Trophoblast cell (in vitro differentiated cells and primary cell): ENCODE data around the gene OR5D16.

Experiments
- DNase-seq, 2 donors: peaks; one replicate each; pipeline ENCODE4 v3.0.0-alpha.2; 2016
- H2AFZ ChIP-seq: 2 replicates; pipeline ENCODE4 v1.6.1; 2013; ENCODE audit warnings: low read length, moderate library complexity, mild to moderate bottlenecking; ENCODE audit not compliant: insufficient read depth, poor library complexity
- H2AK5ac ChIP-seq: 2 replicates; pipeline ENCODE4 v1.6.1; 2013; ENCODE audit warnings: mild to moderate bottlenecking, low read length
- H2BK120ac ChIP-seq: 2 replicates; pipeline ENCODE4 v1.6.1; 2013; ENCODE audit warnings: low read length, mild to moderate bottlenecking, moderate library complexity; ENCODE audit not compliant: insufficient read depth, poor library complexity
- H2BK12ac ChIP-seq: 2 replicates; pipeline ENCODE4 v1.6.1; 2013; ENCODE audit warnings: mild to moderate bottlenecking, low read length, moderate library complexity
- H2BK5ac ChIP-seq: 2 replicates; pipeline ENCODE4 v1.6.1; 2013; ENCODE audit warnings: low read length, low read depth, moderate library complexity, mild to moderate bottlenecking; ENCODE audit not compliant: poor library complexity
- H3K14ac ChIP-seq: 2 replicates; pipeline ENCODE4 v1.6.1; 2013; ENCODE audit warnings: mild to moderate bottlenecking, low read length
- H3K18ac ChIP-seq: 2 replicates; pipeline ENCODE4 v1.6.1; 2013; ENCODE audit warnings: mild to moderate bottlenecking, low read length
- H3K23ac ChIP-seq: 2 replicates; pipeline ENCODE4 v1.6.1; 2013; ENCODE audit warnings: low read length
- H3K27ac ChIP-seq: 2 replicates; pipeline ENCODE4 v1.5.1; 2013; ENCODE audit warnings: low read depth, mild to moderate bottlenecking, inconsistent platforms, low read length, moderate library complexity
- H3K27me3 ChIP-seq: 2 replicates; pipeline ENCODE4 v1.6.1; 2013; ENCODE audit warnings: inconsistent platforms, mild to moderate bottlenecking, low read length, moderate library complexity; ENCODE audit not compliant: insufficient read depth
- H3K36me3 ChIP-seq, 2 experiments: 1 replicate in 1 of 2; 2 replicates in 1 of 2; pipeline ENCODE4 v1.6.1; 2013; ENCODE audit warnings: low read length in 2 of 2, mild to moderate bottlenecking in 2 of 2, moderate library complexity in 1 of 2; ENCODE audit not compliant: insufficient read depth in 2 of 2, control insufficient read depth in 1 of 2
- H3K4ac ChIP-seq: 2 replicates; pipeline ENCODE4 v1.6.1; 2013; ENCODE audit warnings: low read depth, mild to moderate bottlenecking, low read length, moderate library complexity
- H3K4me1 ChIP-seq, 2 experiments: 1 replicate in 1 of 2; 2 replicates in 1 of 2; pipeline ENCODE4 v1.6.1; 2013; ENCODE audit warnings: low read length in 2 of 2, mild to moderate bottlenecking in 2 of 2, moderate library complexity in 1 of 2; ENCODE audit not compliant: insufficient read depth in 2 of 2, control insufficient read depth in 1 of 2
- H3K4me2 ChIP-seq: 2 replicates; pipeline ENCODE4 v1.6.1; 2013; ENCODE audit warnings: inconsistent platforms, mild to moderate bottlenecking, low read length, moderate library complexity
- H3K4me3 ChIP-seq: 2 replicates; pipeline ENCODE4 v1.5.1; 2013; ENCODE audit warnings: mild to moderate bottlenecking, low read depth, low read length, inconsistent platforms
- H3K79me1 ChIP-seq: one replicate; pipeline ENCODE4 v1.6.1; 2013; ENCODE audit warnings: low read length
- H3K79me2 ChIP-seq: 2 replicates; pipeline ENCODE4 v1.6.1; 2013; ENCODE audit warnings: low read length, mild to moderate bottlenecking; ENCODE audit not compliant: control insufficient read depth, insufficient read depth, poor library complexity
- H3K9ac ChIP-seq: 2 replicates; pipeline ENCODE4 v1.6.1; 2013; ENCODE audit warnings: mild to moderate bottlenecking, low read length
- H3K9me3 ChIP-seq: 2 replicates; pipeline ENCODE4 v1.6.1; 2013; ENCODE audit warnings: low read depth, mild to moderate bottlenecking, control low read depth, inconsistent platforms, low read length; ENCODE audit not compliant: insufficient read depth
- H4K12ac ChIP-seq: 2 replicates; pipeline ENCODE4 v1.6.1; 2013; ENCODE audit warnings: low read depth, mild to moderate bottlenecking, low read length, moderate library complexity
- H4K8ac ChIP-seq: 2 replicates; pipeline ENCODE4 v1.6.1; 2013; ENCODE audit warnings: low read depth, mild to moderate bottlenecking, low read length, moderate library complexity
- H4K91ac ChIP-seq: one replicate; pipeline ENCODE4 v1.6.1; 2013; ENCODE audit warnings: low read depth, mild to moderate bottlenecking, low read length, moderate library complexity
- WGBS: extraction: QIAGEN DNeasy Blood & Tissue Kit; methylation state at CpG from one replicate; pipeline ENCODE4 v1.1.7; 2013; ENCODE audit warnings: missing lambda C conversion rate; ENCODE audit not compliant: insufficient read length, insufficient coverage; ENCODE audit errors: extremely low coverage; 5-methylcytosine and 5-hydroxymethylcytosine counted together

OR5D16 gene

DNA sequence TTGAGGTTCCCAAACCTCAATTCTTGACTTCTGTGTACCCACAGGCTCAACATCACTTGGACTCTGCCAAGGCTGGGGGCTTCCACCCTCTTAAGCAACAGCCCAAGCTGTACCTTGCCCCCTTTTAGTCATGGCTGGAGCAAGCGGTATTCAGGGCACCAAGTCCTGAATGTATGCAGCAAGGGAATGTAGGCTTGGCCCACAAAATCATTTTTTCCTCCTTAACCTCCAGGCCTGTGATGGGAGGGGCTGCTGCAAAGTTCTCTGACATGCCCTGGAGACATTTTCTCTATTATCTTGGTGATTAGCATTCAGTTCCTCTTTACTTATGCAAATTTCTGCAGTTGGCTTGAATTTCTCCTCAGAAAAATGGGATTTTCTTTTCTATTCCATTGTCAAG is 32.3 kb upstream of the OR5D16 start:
- Histone ChIP-seq H2BK5ac (no peak overlapping the region), H3K18ac (no peak overlapping the region), H3K36me3 (no peaks in the 10 kb centered on the region), H3K23ac (no peak overlapping the region), H3K4ac (no peak overlapping the region), H3K27ac (no peak overlapping the region), H2BK12ac (no peak overlapping the region), H3K14ac (no peak overlapping the region), H2AFZ (no peak overlapping the region), H2AK5ac (no peak overlapping the region), H3K4me1 (no peaks in the 10 kb centered on the region), H3K27me3 (no peaks in the 10 kb centered on the region), H4K12ac (no peak overlapping the region), H3K4me2 (no peak overlapping the region), H3K79me1 (no peaks in the 10 kb centered on the region), H3K79me2 (no peaks in the 10 kb centered on the region), H4K91ac (no peak overlapping the region), H4K8ac (no peak overlapping the region), H3K9me3 (peaks cover 7% of the 10 kb centered on the region), H3K4me3 (no peak overlapping the region), H3K9ac (no peak overlapping the region), H2BK120ac (no peak overlapping the region)
- no CpG with 5 or more reads among the region's 1 CpG for WGBS
- no peak for DNase-seq

DNA sequence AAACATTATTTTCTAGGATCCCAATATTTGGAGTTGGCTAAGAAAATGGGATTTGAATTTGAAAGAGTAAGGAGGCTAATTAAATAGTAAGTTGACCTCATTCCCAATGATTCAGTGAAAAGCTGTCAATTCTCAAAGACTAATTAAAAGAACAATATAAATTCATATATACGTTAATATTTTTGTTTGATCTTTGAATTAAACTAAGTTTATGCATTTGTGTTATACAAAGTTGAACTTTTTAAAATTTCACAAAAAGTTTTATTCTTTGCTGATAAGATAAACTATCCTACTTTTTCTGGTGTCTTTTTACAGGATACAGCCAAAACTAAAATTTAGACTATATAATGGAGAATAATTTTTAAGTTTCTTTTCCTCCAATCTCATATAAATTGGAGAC is 27.5 kb upstream of the OR5D16 start, which contains the start of gene OR5L1:
OR5L1 (plus strand) TSS at position 301 of the 400 bp plus-strand sequence. CDS start 100 bp downstream, outside the sequence.
- no peak within 1 kb of the TSS for H3K4me3 ChIP-seq
- H3K36me3 ChIP-seq, result no peaks in the 10 kb centered on the region
- WGBS, result no CpG with 5 or more reads among the region's 1 CpG
- no peak within 1 kb of the TSS for H2BK120ac ChIP-seq
- H2BK5ac ChIP-seq, result no peak within 1 kb of the TSS
- H3K9me3 ChIP-seq, result peaks cover 9% of the 10 kb centered on the region
- no peak within 1 kb of the TSS for H2AFZ ChIP-seq
- no peak within 1 kb of the TSS for H3K27ac ChIP-seq
- H3K14ac ChIP-seq, result no peak within 1 kb of the TSS
- H4K8ac ChIP-seq, result no peak within 1 kb of the TSS
- H3K9ac ChIP-seq, result no peak within 1 kb of the TSS
- H2AK5ac ChIP-seq, result no peak within 1 kb of the TSS
- no peak within 1 kb of the TSS for H3K23ac ChIP-seq
- no peak within 1 kb of the TSS for H3K4ac ChIP-seq
- H3K79me1 ChIP-seq, result no peaks in the 10 kb centered on the region
- H4K91ac ChIP-seq, result no peak within 1 kb of the TSS
- H3K27me3 ChIP-seq, result no peaks in the 10 kb centered on the region
- no peaks in the 10 kb centered on the region for H3K4me1 ChIP-seq
- no peaks in the 10 kb centered on the region for H3K79me2 ChIP-seq
- no peak within 1 kb of the TSS for H4K12ac ChIP-seq
- no peak for DNase-seq
- H3K18ac ChIP-seq, result no peak within 1 kb of the TSS
- H2BK12ac ChIP-seq, result no peak within 1 kb of the TSS
- H3K4me2 ChIP-seq, result no peak within 1 kb of the TSS

GRCh38 chr11:55819330-55819729 is 19.2 kb upstream of the OR5D16 start, which contains the start of gene OR5D18:
TSS of gene OR5D18 (plus strand) at chr11:55819630. CDS start at chr11:55819630, 0 bp downstream.
- no peaks in the 10 kb centered on the region for H3K79me2 ChIP-seq
- no peak within 1 kb of the TSS for H3K23ac ChIP-seq
- no peak within 1 kb of the TSS for H3K27ac ChIP-seq
- no peak within 1 kb of the TSS for H2BK120ac ChIP-seq
- no peaks in the 10 kb centered on the region for H3K79me1 ChIP-seq
- H2AK5ac ChIP-seq, result no peak within 1 kb of the TSS
- WGBS, result no CpG with 5 or more reads among the region's 5 CpGs
- no peak within 1 kb of the TSS for H2BK12ac ChIP-seq
- H3K4me2 ChIP-seq, result no peak within 1 kb of the TSS
- H4K91ac ChIP-seq, result no peak within 1 kb of the TSS
- no peak within 1 kb of the TSS for H3K14ac ChIP-seq
- H2AFZ ChIP-seq, result no peak within 1 kb of the TSS
- no peak within 1 kb of the TSS for H3K9ac ChIP-seq
- H3K4ac ChIP-seq, result no peak within 1 kb of the TSS
- H4K8ac ChIP-seq, result no peak within 1 kb of the TSS
- DNase-seq, result no peak
- no peaks in the 10 kb centered on the region for H3K27me3 ChIP-seq
- H4K12ac ChIP-seq, result no peak within 1 kb of the TSS
- peaks cover 8% of the 10 kb centered on the region for H3K9me3 ChIP-seq
- no peak within 1 kb of the TSS for H2BK5ac ChIP-seq
- no peaks in the 10 kb centered on the region for H3K4me1 ChIP-seq
- no peaks in the 10 kb centered on the region for H3K36me3 ChIP-seq
- H3K18ac ChIP-seq, result no peak within 1 kb of the TSS
- H3K4me3 ChIP-seq, result no peak within 1 kb of the TSS

- no peak within 1 kb of the TSS for H2AK5ac ChIP-seq
- H3K4me1 ChIP-seq, result no peaks in the 10 kb centered on the region
- H3K23ac ChIP-seq, result no peak within 1 kb of the TSS
- no peaks in the 10 kb centered on the region for H3K27me3 ChIP-seq
- H2BK12ac ChIP-seq, result no peak within 1 kb of the TSS
- H3K14ac ChIP-seq, result no peak within 1 kb of the TSS
- no peaks in the 10 kb centered on the region for H3K36me3 ChIP-seq
- no peak within 1 kb of the TSS for H3K18ac ChIP-seq
- H3K4me3 ChIP-seq, result peak within 1 kb of the TSS; percentile 61
- no peak within 1 kb of the TSS for H4K12ac ChIP-seq
- no peak within 1 kb of the TSS for H2BK5ac ChIP-seq
- no peak within 1 kb of the TSS for H2BK120ac ChIP-seq
- no peaks in the 10 kb centered on the region for H3K79me2 ChIP-seq
- no peak within 1 kb of the TSS for H3K27ac ChIP-seq
- H3K9me3 ChIP-seq, result peaks cover 16% of the 10 kb centered on the region
- H3K9ac ChIP-seq, result no peak within 1 kb of the TSS
- no peaks in the 10 kb centered on the region for H3K79me1 ChIP-seq
- H4K8ac ChIP-seq, result no peak within 1 kb of the TSS
- H3K4me2 ChIP-seq, result no peak within 1 kb of the TSS
- H2AFZ ChIP-seq, result no peak within 1 kb of the TSS
- no peak within 1 kb of the TSS for H4K91ac ChIP-seq
- H3K4ac ChIP-seq, result no peak within 1 kb of the TSS
- DNase-seq, result no peak
These were observed 11.6 kb upstream of the OR5D16 start, which contains the start of gene OR5L2 for GRCh38 chr11:55826919-55827318. TSS of gene OR5L2 (plus strand) at chr11:55827219. CDS start at chr11:55827219, 0 bp downstream.
